Measurements from ENCODE around the gene PDZD2.

DNA sequence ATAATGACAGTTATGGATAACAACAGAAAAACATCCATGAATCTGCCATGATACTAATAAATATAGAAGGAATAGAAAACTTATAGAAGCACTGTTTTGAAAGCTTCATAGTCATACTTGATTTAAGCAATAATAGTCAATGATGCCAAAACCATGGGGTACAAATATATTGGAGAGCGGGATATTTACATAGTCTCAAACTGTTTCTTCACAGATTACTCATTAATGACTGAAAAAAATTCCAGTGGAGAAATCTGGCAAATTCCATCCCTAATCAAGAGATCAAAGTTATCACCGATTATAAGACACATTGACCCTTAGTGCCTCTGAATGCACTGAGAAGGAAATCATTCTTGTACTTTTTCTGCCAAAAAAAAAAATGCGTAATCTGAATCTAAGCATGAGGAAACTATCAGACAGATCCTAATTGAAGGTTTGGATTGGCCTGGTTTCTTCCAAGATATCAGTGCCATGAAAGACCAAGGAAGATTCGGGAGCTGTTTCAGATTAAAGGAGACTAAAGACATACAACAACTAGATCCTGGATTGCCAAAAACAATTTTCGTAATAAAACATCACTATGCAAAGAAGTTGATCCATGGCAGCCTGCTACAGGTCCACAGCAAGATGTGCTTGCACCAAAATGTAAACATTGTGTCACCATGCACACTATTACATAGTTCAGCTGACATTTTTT is 429.0 kb downstream of the PDZD2 start:
- TF ChIP-seq, protein P1, sequence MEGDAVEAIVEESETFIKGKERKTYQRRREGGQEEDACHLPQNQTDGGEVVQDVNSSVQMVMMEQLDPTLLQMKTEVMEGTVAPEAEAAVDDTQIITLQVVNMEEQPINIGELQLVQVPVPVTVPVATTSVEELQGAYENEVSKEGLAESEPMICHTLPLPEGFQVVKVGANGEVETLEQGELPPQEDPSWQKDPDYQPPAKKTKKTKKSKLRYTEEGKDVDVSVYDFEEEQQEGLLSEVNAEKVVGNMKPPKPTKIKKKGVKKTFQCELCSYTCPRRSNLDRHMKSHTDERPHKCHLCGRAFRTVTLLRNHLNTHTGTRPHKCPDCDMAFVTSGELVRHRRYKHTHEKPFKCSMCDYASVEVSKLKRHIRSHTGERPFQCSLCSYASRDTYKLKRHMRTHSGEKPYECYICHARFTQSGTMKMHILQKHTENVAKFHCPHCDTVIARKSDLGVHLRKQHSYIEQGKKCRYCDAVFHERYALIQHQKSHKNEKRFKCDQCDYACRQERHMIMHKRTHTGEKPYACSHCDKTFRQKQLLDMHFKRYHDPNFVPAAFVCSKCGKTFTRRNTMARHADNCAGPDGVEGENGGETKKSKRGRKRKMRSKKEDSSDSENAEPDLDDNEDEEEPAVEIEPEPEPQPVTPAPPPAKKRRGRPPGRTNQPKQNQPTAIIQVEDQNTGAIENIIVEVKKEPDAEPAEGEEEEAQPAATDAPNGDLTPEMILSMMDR (IDR thresholded peaks at IDR 0.05) = no peak
- no peak for TF ChIP-seq POLR2A (IDR thresholded peaks at IDR 0.05)
- no peak for TF ChIP-seq POLR2AphosphoS5 (IDR thresholded peaks at IDR 0.05)

Measured in sigmoid colon (tissue), 4 donors.